Liver (tissue), 9 donors: Measurements from ENCODE around the gene LCK. TPM values are rescaled to one million over a fixed set of nuclear protein-coding genes. Genes with fewer than 3 reads are reported as not detected.

Source experiments
- DNase-seq: peaks from one replicate; pipeline ENCODE4 v3.0.0-alpha.2; 2017; ENCODE audit warnings: low spot score
- H3K27ac ChIP-seq, 2 donors: one replicate each; pipeline ENCODE4 v1.7.0; 2013; ENCODE audit warnings: inconsistent platforms in 2 of 2, low read length in 2 of 2, control low read depth in 1 of 2, low read depth in 1 of 2, mild to moderate bottlenecking in 1 of 2
- H3K27me3 ChIP-seq, 4 donors: one replicate each; pipeline versions ENCODE4 v1.6.1 to v1.7.0; 2013; ENCODE audit warnings: low read length in 3 of 4, inconsistent platforms in 1 of 4, mild to moderate bottlenecking in 1 of 4, moderate library complexity in 1 of 4; ENCODE audit not compliant: control insufficient read depth in 4 of 4, insufficient read depth in 4 of 4
- H3K36me3 ChIP-seq, 4 donors: one replicate each; pipeline versions ENCODE4 v1.6.1 to v1.7.0; 2013; ENCODE audit warnings: low read length in 3 of 4, mild to moderate bottlenecking in 3 of 4, low read depth in 1 of 4, moderate library complexity in 1 of 4; ENCODE audit not compliant: control insufficient read depth in 4 of 4, insufficient read depth in 3 of 4
- H3K4me1 ChIP-seq, 4 donors: one replicate each; pipeline versions ENCODE4 v1.6.1 to v1.7.0; 2013; ENCODE audit warnings: low read length in 3 of 4, mild to moderate bottlenecking in 3 of 4, moderate library complexity in 1 of 4; ENCODE audit not compliant: control insufficient read depth in 4 of 4, insufficient read depth in 4 of 4
- H3K4me3 ChIP-seq, 3 donors: one replicate each; pipeline versions ENCODE4 v1.6.1 to v1.7.0; 2013; ENCODE audit warnings: low read length in 3 of 3, control low read depth in 1 of 3, low read depth in 1 of 3, mild to moderate bottlenecking in 1 of 3
- H3K9ac ChIP-seq, 2 donors: one replicate each; pipeline ENCODE4 v1.7.0; 2013; ENCODE audit warnings: low read length in 2 of 2, mild to moderate bottlenecking in 2 of 2, moderate library complexity in 2 of 2, control low read depth in 1 of 2, low read depth in 1 of 2
- H3K9me3 ChIP-seq, 4 donors: one replicate each; pipeline versions ENCODE4 v1.6.1 to v1.7.0; 2013; ENCODE audit warnings: low read length in 3 of 4; ENCODE audit not compliant: control insufficient read depth in 4 of 4
- CTCF ChIP-seq: fragments of 150-350 bp; IDR thresholded peaks from 2 replicates; pipeline ENCODE4 v1.5.1; 2017; ENCODE audit warnings: improper control_type of control experiment, low read depth, low read length; ENCODE audit not compliant: missing input control
- EGR1 ChIP-seq, 2 donors: IDR thresholded peaks; 2 replicates each; pipeline ENCODE4 v1.6.1; 2016 to 2018; ENCODE audit warnings: antibody characterized with exemption in 2 of 2, low read depth in 2 of 2
- FOXA1 ChIP-seq: IDR thresholded peaks from 2 replicates; pipeline ENCODE4 v1.6.1; 2016; ENCODE audit warnings: antibody characterized with exemption
- FOXA2 ChIP-seq: IDR thresholded peaks from 2 replicates; pipeline ENCODE4 v1.6.1; 2016; ENCODE audit warnings: antibody characterized with exemption
- GABPA ChIP-seq, 2 donors: IDR thresholded peaks in 1 of 2; conservative IDR thresholded peaks in 1 of 2; 2 replicates each; pipeline ENCODE4 v1.6.1; 2016; ENCODE audit warnings: antibody characterized with exemption in 2 of 2, mild to moderate bottlenecking in 1 of 2, moderate library complexity in 1 of 2
- HNF4A ChIP-seq, 2 donors: conservative IDR thresholded peaks; 2 replicates each; pipeline ENCODE4 v1.6.1; 2016; ENCODE audit warnings: antibody characterized with exemption in 2 of 2, mild to moderate bottlenecking in 2 of 2
- HNF4G ChIP-seq: IDR thresholded peaks from 2 replicates; pipeline ENCODE4 v1.6.1; 2016; ENCODE audit warnings: antibody characterized with exemption
- JUND ChIP-seq, 2 donors: IDR thresholded peaks; 2 replicates each; pipeline ENCODE4 v1.6.1; 2016; ENCODE audit warnings: antibody characterized with exemption in 2 of 2
- NR2F2 ChIP-seq: IDR thresholded peaks from 2 replicates; pipeline ENCODE4 v1.6.1; 2016; ENCODE audit warnings: antibody characterized with exemption
- RAD21 ChIP-seq, 2 donors: IDR thresholded peaks; 2 replicates each; pipeline ENCODE4 v1.6.1; 2016; ENCODE audit warnings: antibody characterized with exemption in 2 of 2, mild to moderate bottlenecking in 2 of 2
- REST ChIP-seq: IDR thresholded peaks from 2 replicates; pipeline ENCODE4 v1.6.1; 2016; ENCODE audit warnings: antibody characterized with exemption, mild to moderate bottlenecking
- RXRA ChIP-seq, 2 donors: IDR thresholded peaks; 2 replicates each; pipeline ENCODE4 v1.6.1; 2017 to 2018; ENCODE audit warnings: antibody characterized with exemption in 2 of 2, mild to moderate bottlenecking in 1 of 2
- SP1 ChIP-seq: IDR thresholded peaks from 2 replicates; pipeline ENCODE4 v1.6.1; 2018; ENCODE audit warnings: antibody characterized with exemption, mild to moderate bottlenecking
- TAF1 ChIP-seq: conservative IDR thresholded peaks from 2 replicates; pipeline ENCODE4 v1.6.1; 2016; ENCODE audit warnings: antibody characterized with exemption, mild to moderate bottlenecking
- YY1 ChIP-seq: IDR thresholded peaks from 2 replicates; pipeline ENCODE4 v1.6.1; 2016; ENCODE audit warnings: antibody characterized with exemption, mild to moderate bottlenecking
- ZBTB33 ChIP-seq: IDR thresholded peaks from 2 replicates; pipeline ENCODE4 v1.6.1; 2016; ENCODE audit warnings: antibody characterized with exemption
- WGBS: extraction: QIAGEN DNeasy Blood & Tissue Kit; methylation state at CpG from one replicate; pipeline ENCODE4 v1.1.7; 2013; 5-methylcytosine and 5-hydroxymethylcytosine counted together
- polyA plus RNA-seq, 2 donors: library from polyadenylated mRNA; stranded (reverse) in 1 of 2; unstranded in 1 of 2; fragments of 200-250 nt in 1 of 2; fragments of >200 nt in 1 of 2; fragmentation: Nextera tagmentation in 1 of 2; extraction: Ambion mirVana in 1 of 2; gene quantifications; one replicate each; pipeline versions ENCODE4 v1.2.1 to v1.2.3, GENCODE V29; 2013 to 2015
- total RNA-seq, 2 donors: library from RNA; depleted of rRNA; stranded (reverse); fragments of >200 nt; gene quantifications; one replicate each; pipeline ENCODE4 v1.2.3, GENCODE V29; 2014
- TF ChIP-seq, protein P1 (sequence below): IDR thresholded peaks from 2 replicates; pipeline ENCODE4 v1.6.1; 2016; ENCODE audit warnings: antibody characterized with exemption
- TF ChIP-seq, protein P2 (sequence below): IDR thresholded peaks from 2 replicates; pipeline ENCODE4 v1.6.1; 2016; ENCODE audit warnings: antibody characterized with exemption
- donor health status: healthy.
- donor health status: healthy.
- donor health status: healthy.
- donor health status: healthy.
- donor health status: healthy.

LCK gene
- total and polyA plus RNA-seq, 4 donors, result 0.93 to 3.8 (median 1.2) TPM

DNA sequence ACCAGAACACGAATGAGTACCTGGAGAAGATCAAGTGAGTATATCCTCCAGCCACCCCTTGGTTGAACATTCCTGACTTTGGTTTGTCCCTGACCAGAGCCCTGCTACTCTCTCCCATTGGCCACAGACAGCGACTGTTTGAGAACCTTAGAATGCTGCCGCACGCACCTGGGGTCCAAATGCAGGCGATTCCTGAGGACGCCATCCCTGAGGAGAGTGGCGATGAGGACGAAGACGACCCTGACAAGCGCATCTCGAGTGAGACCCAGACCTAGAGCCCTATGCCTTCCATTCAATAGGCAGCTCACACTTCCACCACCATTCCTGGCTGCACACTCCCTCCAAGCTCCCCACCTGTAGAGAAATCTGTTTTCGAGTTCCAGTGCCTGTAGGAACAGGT is 80.5 kb downstream of the LCK start:
- Histone ChIP-seq H3K27ac (no peak overlapping the region), H3K9ac (no peak overlapping the region), H3K4me1 (peaks cover 2 to 14% (median 7%) of the 10 kb centered on the region in 4 donors), H3K9me3 (no peaks in the 10 kb centered on the region), H3K4me3 (no peak overlapping the region), H3K27me3 (no peaks in the 10 kb centered on the region), H3K36me3 (peaks cover 4 to 63% (median 42%) of the 10 kb centered on the region in 4 donors)
- DNase-seq, result no peak
- 92% methylated on average over 12 of the region's 12 CpGs for WGBS
- TF ChIP-seq RAD21 (IDR thresholded peaks at IDR 0.05) (no peak), FOXA2 (no peak), FOXA1 (no peak), CTCF (no peak), HNF4G (no peak), JUND (IDR thresholded peaks at IDR 0.05) (no peak), ZBTB33 (no peak), NR2F2 (no peak), GABPA (IDR thresholded peaks at IDR 0.05 in 1 of 2, conservative IDR thresholded peaks at IDR 0.05 in 1 of 2) (no peak), TAF1 (no peak), SP1 (no peak), YY1 (no peak), HNF4A (conservative IDR thresholded peaks at IDR 0.05) (no peak), REST (no peak), EGR1 (IDR thresholded peaks at IDR 0.05; ENCODE audit: low read depth in 2 of 2) (no peak), RXRA (IDR thresholded peaks at IDR 0.05) (no peak)
- TF ChIP-seq, protein P1, sequence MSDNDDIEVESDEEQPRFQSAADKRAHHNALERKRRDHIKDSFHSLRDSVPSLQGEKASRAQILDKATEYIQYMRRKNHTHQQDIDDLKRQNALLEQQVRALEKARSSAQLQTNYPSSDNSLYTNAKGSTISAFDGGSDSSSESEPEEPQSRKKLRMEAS, result no peak
- TF ChIP-seq, protein P2, sequence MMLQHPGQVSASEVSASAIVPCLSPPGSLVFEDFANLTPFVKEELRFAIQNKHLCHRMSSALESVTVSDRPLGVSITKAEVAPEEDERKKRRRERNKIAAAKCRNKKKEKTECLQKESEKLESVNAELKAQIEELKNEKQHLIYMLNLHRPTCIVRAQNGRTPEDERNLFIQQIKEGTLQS, result no peak
